Panc1 (cell line): Measurements from ENCODE around the gene CRYAB. TPM values are rescaled to one million over a fixed set of nuclear protein-coding genes. Genes with fewer than 3 reads are reported as not detected.
A peak's percentile ranks its signal among the peaks of the same experiment; 100 is the strongest.

ENCODE experiments used
- ATAC-seq: fragments of 200-7000 bp; cut with Tn5 transposase; 2 replicates; pipeline ENCODE4 v1.9.1; 2020; ENCODE audit warnings: mild to moderate bottlenecking, moderate library complexity
- BruUV-seq: library from RNA; stranded (reverse); fragments of 400-500 nt; replicated peaks from 2 replicates; lab custom pipeline; 2021; lab: Mats Ljungman, UMichigan
- CTCF ChIA-PET: fragments of 300-600 bp; sonication (Branson Sonifier 250); formaldehyde crosslinking; loops from one replicate; lab custom pipeline; 2022; ENCODE audit warnings: antibody characterized with exemption; lab: Charles Lee
- POLR2A ChIA-PET: fragments of 300-600 bp; sonication (Branson Sonifier 250); formaldehyde crosslinking; loops from one replicate; lab custom pipeline; 2022; ENCODE audit warnings: antibody characterized with exemption; lab: Charles Lee
- DNase-seq: peaks from one replicate; pipeline ENCODE4 v3.0.0-alpha.2; 2010; ENCODE audit warnings: low read depth, low spot score
- H3K27ac ChIP-seq: 2 replicates; pipeline ENCODE4 v1.5.1; 2011; ENCODE audit warnings: mild to moderate bottlenecking, low read length, inconsistent platforms
- H3K27me3 ChIP-seq: fragments of 200-500 bp; sonication (Bioruptor generic); 2 replicates; pipeline ENCODE4 v1.6.0; 2014; ENCODE audit warnings: low read length, inconsistent platforms; ENCODE audit not compliant: control insufficient read depth, insufficient read depth
- H3K36me3 ChIP-seq: fragments of 200-500 bp; sonication (Bioruptor generic); 2 replicates; pipeline ENCODE4 v1.5.1; 2014; ENCODE audit warnings: inconsistent platforms, mild to moderate bottlenecking, low read length, moderate library complexity; ENCODE audit not compliant: control insufficient read depth, insufficient read depth
- H3K4me1 ChIP-seq: 2 replicates; pipeline ENCODE4 v1.5.1; 2011; ENCODE audit warnings: inconsistent platforms, mild to moderate bottlenecking, low read length, moderate library complexity; ENCODE audit not compliant: control insufficient read depth, insufficient read depth
- H3K4me3 ChIP-seq, 2 experiments: 2 replicates each; pipeline ENCODE4 v1.5.1; 2011 to 2012; ENCODE audit warnings: low read depth in 2 of 2, low read length in 2 of 2, mild to moderate bottlenecking in 2 of 2, inconsistent platforms in 1 of 2, moderate library complexity in 1 of 2
- H3K9me3 ChIP-seq: fragments of 200-500 bp; sonication (Bioruptor generic); 2 replicates; pipeline ENCODE4 v1.5.1; 2014; ENCODE audit warnings: low read depth, mild to moderate bottlenecking, inconsistent platforms, low read length, moderate library complexity; ENCODE audit not compliant: control insufficient read depth, insufficient read depth
- CTCF ChIP-seq: fragments of 450-650 bp; IDR thresholded peaks from 2 replicates; pipeline ENCODE4 v1.5.1; 2017; ENCODE audit warnings: mild to moderate bottlenecking
- POLR2AphosphoS5 ChIP-seq: IDR thresholded peaks from 2 replicates; pipeline ENCODE4 v1.6.1; 2012; ENCODE audit warnings: mild to moderate bottlenecking, low read depth, low read length, moderate library complexity
- REST ChIP-seq, 2 experiments: IDR thresholded peaks; 2 replicates each; pipeline ENCODE4 v1.6.1; 2011 to 2012; ENCODE audit warnings: low read depth in 2 of 2, control low read depth in 1 of 2, low read length in 1 of 2, mild to moderate bottlenecking in 1 of 2, moderate library complexity in 1 of 2; ENCODE audit not compliant: insufficient read depth in 1 of 2
- SIN3A ChIP-seq: IDR thresholded peaks from 2 replicates; pipeline ENCODE4 v1.6.1; 2012; ENCODE audit warnings: low read depth, mild to moderate bottlenecking, low read length, moderate library complexity, borderline replicate concordance; ENCODE audit not compliant: insufficient read depth
- TCF7L2 ChIP-seq: IDR thresholded peaks from 2 replicates; pipeline ENCODE4 v1.6.1; 2011; ENCODE audit warnings: mild to moderate bottlenecking, low read depth, low read length, inconsistent platforms
- in situ Hi-C: cut with HindIII; loops from 2 replicates; pipeline ENCODE4 v1.10.0; 2016; ENCODE audit warnings: low sequenced_read_pairs, low pct_unique_long_range_greater_than_20kb
- intact Hi-C: fragments of 100-400 bp; cut with micrococcal nuclease; formaldehyde crosslinking; loops from one replicate; pipeline ENCODE4 v1.10.0; 2022; ENCODE audit not compliant: unreplicated experiment
- total RNA-seq: library from RNA; stranded (reverse); gene quantifications from one replicate; pipeline ENCODE4 v1.2.1, GENCODE V29; 2021; ENCODE audit not compliant: unreplicated experiment

CRYAB gene
- total RNA-seq, 1 experiment from 2014 or later: 0.59 TPM

GRCh38 chr11:111879637-111879960, 32.0 kb downstream of the CRYAB start:
- H3K9me3 ChIP-seq: no peaks in the 10 kb centered on the region
- H3K4me1 ChIP-seq: peaks cover 9% of the 10 kb centered on the region; the same call in 1 of the 2 replicates
- peak overlapping the region; percentile 80 to 90 for H3K4me3 ChIP-seq
- POLR2A ChIA-PET: no interaction called here
- no peaks in the 10 kb centered on the region for H3K27me3 ChIP-seq
- in situ Hi-C loops: no loop called here
- CTCF ChIA-PET: interaction anchor here (1.1 kb wide), 1 partner anchor 99 kb away, joined by 5 read pairs; no protein-coding TSS in a partner anchor
- intact Hi-C loops: loop anchor here (10.0 kb wide), 1 partner anchor 105 kb away; no protein-coding TSS in a partner anchor
- H3K36me3 ChIP-seq: no peaks in the 10 kb centered on the region
- TSS peak; percentile 95 for BruUV-seq
- H3K27ac ChIP-seq: peak overlapping the region; percentile 92
- TF ChIP-seq CTCF (no peak), TCF7L2 (no peak), POLR2AphosphoS5 (no peak), REST (IDR thresholded peaks at IDR 0.05; ENCODE audit: insufficient read depth in 1 of 2, low read depth in 2 of 2, low read length in 1 of 2) (no peak), SIN3A (no peak)
- peak; percentile 7; the same call in 1 of the 2 replicates for ATAC-seq
- no peak for DNase-seq

GRCh38 chr11:111878849-111879636, 32.5 kb downstream of the CRYAB start, which contains the start of the genes CFAP68 and FDXACB1:
Gene CFAP68 (plus strand): TSS chr11:111879541. CDS start chr11:111879561, 20 bp downstream.
Gene FDXACB1 (minus strand): TSS chr11:111879165. CDS start chr11:111879132, 33 bp downstream.
- ChIA-PET POLR2A (interaction anchor here (0.7 kb wide), 1 partner anchor 249 kb away, joined by 3 read pairs; no protein-coding TSS in a partner anchor), CTCF (no interaction called here)
- no peaks in the 10 kb centered on the region for H3K36me3 ChIP-seq
- H3K9me3 ChIP-seq: no peaks in the 10 kb centered on the region
- ATAC-seq (peak; percentile 94), DNase-seq (peak; percentile 97)
- H3K27me3 ChIP-seq: no peaks in the 10 kb centered on the region
- H3K27ac ChIP-seq: peak within 1 kb of the TSS; percentile 92
- no TSS peak for BruUV-seq
- intact Hi-C loops (loop anchor here (10.0 kb wide), 1 partner anchor 106 kb away; no protein-coding TSS in a partner anchor), in situ Hi-C loops (no loop called here)
- H3K4me1 ChIP-seq: peaks cover 9% of the 10 kb centered on the region; the same call in 1 of the 2 replicates
- TF ChIP-seq CTCF: peak; percentile 99
- peak; percentile 61; the same call in 1 of the 2 replicates for TF ChIP-seq SIN3A
- peak; percentile 84 for TF ChIP-seq POLR2AphosphoS5
- TF ChIP-seq TCF7L2: peak; percentile 85
- 0 out of 4 replicates have a peak, but pooled peaks of 1 of the 2 experiments have one; percentile 15 for TF ChIP-seq REST (IDR thresholded peaks at IDR 0.05; ENCODE audit: insufficient read depth in 1 of 2, low read depth in 2 of 2, low read length in 1 of 2)
- peak within 1 kb of the TSS; percentile 80 to 90 for H3K4me3 ChIP-seq
